Pancreas (tissue), 10 donors: Measurements from ENCODE around the gene C14orf132. TPM values are rescaled to one million over a fixed set of nuclear protein-coding genes. Genes with fewer than 3 reads are reported as not detected.

ENCODE experiments used
- ATAC-seq, 4 donors: fragments of 200-7000 bp; cut with Tn5 transposase; one replicate each; pipeline versions ENCODE4 v1.8.0 to v1.9.1; 2020; ENCODE audit warnings: mild to moderate bottlenecking in 4 of 4, moderate library complexity in 4 of 4
- DNase-seq, 6 donors: peaks; one replicate each; pipeline ENCODE4 v3.0.0-alpha.2; 2020
- FAIRE-seq: peaks from 2 replicates; lab custom pipeline; 2012; peaks lifted over from hg19 to GRCh38; lab: Jason Lieb, UNC
- H3K27ac ChIP-seq, 4 donors: fragments of 200-600 bp; sonication (generic); 1 replicate in 3 of 4; 2 replicates in 1 of 4; pipeline versions ENCODE4 v1.5.0 to v1.8.0; 2020
- H3K27me3 ChIP-seq, 4 donors: fragments of 200-600 bp; one replicate each; pipeline ENCODE4 v1.8.0; 2021
- H3K36me3 ChIP-seq, 3 donors: fragments of 200-600 bp; sonication (generic) in 1 of 3; one replicate each; pipeline versions ENCODE4 v1.5.0 to v1.8.0; 2020 to 2021
- H3K4me1 ChIP-seq, 3 donors: fragments of 200-600 bp; one replicate each; pipeline ENCODE4 v1.8.0; 2021
- H3K4me3 ChIP-seq, 4 donors: fragments of 200-600 bp; sonication (generic) in 2 of 4; one replicate each; pipeline versions ENCODE4 v1.5.0 to v1.8.0; 2020 to 2021
- H3K9me3 ChIP-seq, 4 donors: fragments of 200-600 bp; one replicate each; pipeline ENCODE4 v1.8.0; 2021
- WGBS, 2 donors: extraction: QIAGEN DNeasy Blood & Tissue Kit; methylation state at CpG; one replicate each; pipeline ENCODE4 v1.1.7; 2013; 5-methylcytosine and 5-hydroxymethylcytosine counted together
- intact Hi-C, 3 donors: fragments of 100-400 bp; cut with DNase I; formaldehyde crosslinking; loops; one replicate each; pipeline versions ENCODE4 v1.11.1 to v1.14.2; 2022
- polyA plus RNA-seq, 2 donors: library from polyadenylated mRNA; stranded (reverse); fragments of 200-250 nt; gene quantifications; one replicate each; pipeline ENCODE4 v1.2.3, GENCODE V29; 2013
- total RNA-seq, 6 donors: library from RNA; stranded (reverse); fragmentation: NEBNext Ultra II Directional in 4 of 6; extraction: Animal tissue kit (Norgen Biotek cat#: 25700) in 4 of 6; gene quantifications; one replicate each; pipeline versions ENCODE4 v1.2.1 to v1.2.4, GENCODE V29; 2021 to 2023
- TF ChIP-seq, protein P1 (sequence below), 4 donors: fragments of 200-600 bp; sonication (generic) in 3 of 4; IDR thresholded peaks; one replicate each; pipeline versions ENCODE4 v1.5.0 to v1.8.0; 2021; ENCODE audit warnings: antibody characterized with exemption in 4 of 4
- donor health status: healthy with polysubstance abuse.
- donor health status: DM: no; HTN: no; CAD: no; lungs with moderate emphysema.
- donor health status: DM: no; HTN: no; CAD: no.
- donor health status: control.
- donor health status: control.
- donor health status: Bipolar disorder and iron deficiency.
- donor health status: DM: yes; HTN: yes; CAD: no.
- donor health status: DM: no; HTN: no; CAD: no.
- donor health status: DM: no; HTN: no; CAD: no.
- donor health status: DM: yes; HTN: yes; CAD: no.

The C14orf132 gene
- total and polyA plus RNA-seq, 8 donors, result 1.5 to 11.7 (median 3.7) TPM

DNA sequence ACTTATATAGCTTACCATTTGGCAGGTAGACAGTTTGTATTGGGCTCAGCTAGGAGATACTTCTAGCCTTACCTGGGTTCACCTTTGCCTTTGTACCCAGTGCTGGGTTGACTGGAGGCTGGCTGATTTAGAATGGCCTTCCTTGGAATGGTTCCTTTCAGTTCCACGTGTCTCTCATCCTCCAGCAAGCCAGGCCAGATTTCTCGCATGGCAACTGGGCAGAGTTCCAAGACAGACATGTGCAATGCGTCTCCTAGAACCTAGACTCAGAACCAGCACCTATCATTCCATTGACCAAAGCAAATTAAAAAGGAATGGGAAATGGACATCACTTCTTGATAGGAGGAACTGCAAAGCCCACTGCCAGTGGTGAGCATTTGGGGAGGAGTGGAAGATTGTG, 86.4 kb downstream of the C14orf132 start:
- no peak for FAIRE-seq
- Histone ChIP-seq H3K4me3 (no peak overlapping the region), H3K27ac (no peak overlapping the region), H3K4me1 (no peaks in the 10 kb centered on the region), H3K9me3 (no peaks in the 10 kb centered on the region), H3K36me3 (no peaks in the 10 kb centered on the region), H3K27me3 (no peaks in the 10 kb centered on the region)
- DNase-seq, result no peak
- TF ChIP-seq, protein P1, sequence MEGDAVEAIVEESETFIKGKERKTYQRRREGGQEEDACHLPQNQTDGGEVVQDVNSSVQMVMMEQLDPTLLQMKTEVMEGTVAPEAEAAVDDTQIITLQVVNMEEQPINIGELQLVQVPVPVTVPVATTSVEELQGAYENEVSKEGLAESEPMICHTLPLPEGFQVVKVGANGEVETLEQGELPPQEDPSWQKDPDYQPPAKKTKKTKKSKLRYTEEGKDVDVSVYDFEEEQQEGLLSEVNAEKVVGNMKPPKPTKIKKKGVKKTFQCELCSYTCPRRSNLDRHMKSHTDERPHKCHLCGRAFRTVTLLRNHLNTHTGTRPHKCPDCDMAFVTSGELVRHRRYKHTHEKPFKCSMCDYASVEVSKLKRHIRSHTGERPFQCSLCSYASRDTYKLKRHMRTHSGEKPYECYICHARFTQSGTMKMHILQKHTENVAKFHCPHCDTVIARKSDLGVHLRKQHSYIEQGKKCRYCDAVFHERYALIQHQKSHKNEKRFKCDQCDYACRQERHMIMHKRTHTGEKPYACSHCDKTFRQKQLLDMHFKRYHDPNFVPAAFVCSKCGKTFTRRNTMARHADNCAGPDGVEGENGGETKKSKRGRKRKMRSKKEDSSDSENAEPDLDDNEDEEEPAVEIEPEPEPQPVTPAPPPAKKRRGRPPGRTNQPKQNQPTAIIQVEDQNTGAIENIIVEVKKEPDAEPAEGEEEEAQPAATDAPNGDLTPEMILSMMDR (IDR thresholded peaks at IDR 0.05), result no peak
- intact Hi-C loops, result no loop called here
- ATAC-seq, result no peak
- WGBS, 2 donors, result 8 to 14% methylated on average over 3 of the region's 3 CpGs

DNA sequence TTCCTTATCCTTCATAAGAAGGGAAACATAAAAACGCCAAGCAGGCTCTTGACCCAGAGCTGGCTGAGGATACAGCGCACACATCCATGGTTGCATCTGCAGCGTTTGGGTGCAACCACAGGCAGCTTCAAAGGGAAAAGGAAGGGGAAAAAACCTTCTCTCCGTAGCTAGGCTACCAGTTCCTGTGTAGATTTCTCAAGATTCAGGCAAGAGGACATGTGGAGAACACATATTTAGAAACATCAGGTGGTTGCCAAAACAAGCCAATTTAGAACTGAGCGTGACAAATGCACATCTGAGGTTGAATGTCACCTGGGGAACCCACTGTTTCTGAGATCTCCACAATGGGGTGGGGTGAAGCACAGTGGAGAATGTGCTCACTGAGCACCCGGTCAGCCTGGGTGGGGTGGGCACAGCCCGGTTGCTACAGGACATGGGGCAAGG, 87.2 kb downstream of the C14orf132 start:
- DNase-seq (no peak), ATAC-seq (peak in 1 of 4 donors; percentile 11), FAIRE-seq (no peak)
- intact Hi-C loops, result no loop called here
- Histone ChIP-seq H3K36me3 (no peaks in the 10 kb centered on the region), H3K4me1 (no peaks in the 10 kb centered on the region), H3K4me3 (no peak overlapping the region), H3K27me3 (no peaks in the 10 kb centered on the region), H3K27ac (no peak overlapping the region), H3K9me3 (no peaks in the 10 kb centered on the region)
- TF ChIP-seq, protein P1 (IDR thresholded peaks at IDR 0.05), result no peak
- WGBS, 2 donors, result 54 to 72% methylated on average over 7 of the region's 7 CpGs

DNA sequence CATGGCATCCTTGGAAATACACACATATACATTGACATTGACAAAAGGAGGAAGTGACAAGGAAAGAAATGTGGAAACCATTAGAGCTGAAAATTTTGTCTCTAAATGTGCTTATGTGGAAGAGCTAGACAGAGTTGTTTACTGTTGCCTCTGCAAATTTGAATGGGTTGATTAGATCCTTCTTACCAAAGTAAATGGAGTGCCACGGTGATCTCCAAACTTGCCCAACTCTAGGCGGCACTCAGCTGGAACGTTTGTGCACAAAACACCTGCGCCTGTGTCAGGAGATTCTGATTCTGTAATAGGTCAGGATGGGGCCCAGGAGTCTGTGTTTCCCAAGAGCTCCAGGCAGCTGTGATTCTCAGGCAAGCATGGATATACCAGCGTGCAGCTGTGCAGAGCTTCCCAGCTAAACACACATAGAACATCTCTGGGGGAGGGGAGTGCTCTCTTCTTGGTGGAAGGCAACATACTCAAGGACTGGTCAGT, 87.7 kb downstream of the C14orf132 start:
- Histone ChIP-seq H3K9me3 (no peaks in the 10 kb centered on the region), H3K36me3 (no peaks in the 10 kb centered on the region), H3K27me3 (no peaks in the 10 kb centered on the region), H3K4me3 (no peak overlapping the region), H3K4me1 (no peaks in the 10 kb centered on the region), H3K27ac (no peak overlapping the region)
- intact Hi-C loops, result no loop called here
- no peak for ATAC-seq
- TF ChIP-seq, protein P1 (IDR thresholded peaks at IDR 0.05), result no peak
- 54 to 70% methylated on average over 5 of the region's 5 CpGs for WGBS, 2 donors
- no peak for FAIRE-seq
- no peak for DNase-seq

- FAIRE-seq (no peak), ATAC-seq (no peak), DNase-seq (no peak)
- Histone ChIP-seq H3K27ac (no peak overlapping the region), H3K4me3 (no peak overlapping the region), H3K9me3 (no peaks in the 10 kb centered on the region), H3K27me3 (no peaks in the 10 kb centered on the region), H3K36me3 (no peaks in the 10 kb centered on the region), H3K4me1 (no peaks in the 10 kb centered on the region)
- intact Hi-C loops, result no loop called here
- TF ChIP-seq, protein P1 (IDR thresholded peaks at IDR 0.05), result no peak
- WGBS, 2 donors, result 85 to 92% methylated on average over 7 of the region's 7 CpGs
Measured at GRCh38 chr14:96129128-96129736, 90.1 kb downstream of the C14orf132 start.

- H3K27me3 ChIP-seq, result no peaks in the 10 kb centered on the region
- no peaks in the 10 kb centered on the region for H3K4me1 ChIP-seq
- 78 to 89% methylated on average over 6 of the region's 6 CpGs for WGBS, 2 donors
- no peak overlapping the region for H3K4me3 ChIP-seq
- no peaks in the 10 kb centered on the region for H3K36me3 ChIP-seq
- intact Hi-C loops, result no loop called here
- FAIRE-seq (no peak), ATAC-seq (no peak), DNase-seq (no peak)
- TF ChIP-seq, protein P1 (IDR thresholded peaks at IDR 0.05), result no peak
- H3K9me3 ChIP-seq, result no peaks in the 10 kb centered on the region
- no peak overlapping the region for H3K27ac ChIP-seq
Measured at GRCh38 chr14:96130391-96130790, 91.2 kb downstream of the C14orf132 start.
